Astrocyte (in vitro differentiated cells and primary cell): ENCODE measurements around the gene TOP3B. TPM values are rescaled to one million over a fixed set of nuclear protein-coding genes. Genes with fewer than 3 reads are reported as not detected.

Experiments used
- DNase-seq: peaks from one replicate; pipeline ENCODE4 v3.0.0-alpha.2; 2010; ENCODE audit warnings: low read depth
- FAIRE-seq: peaks from 2 replicates; lab custom pipeline; 2011; peaks lifted over from hg19 to GRCh38; lab: Jason Lieb, UNC
- H2AFZ ChIP-seq: 2 replicates; pipeline ENCODE4 v1.6.0; 2012; ENCODE audit warnings: low read depth, low read length, inconsistent platforms
- H3K27ac ChIP-seq: 2 replicates; pipeline ENCODE4 v1.5.1; 2011; ENCODE audit warnings: low read depth, low read length, inconsistent platforms
- H3K27me3 ChIP-seq: 2 replicates; pipeline ENCODE4 v1.6.0; 2011; ENCODE audit warnings: low read length, inconsistent platforms; ENCODE audit not compliant: insufficient read depth
- H3K36me3 ChIP-seq: 2 replicates; pipeline ENCODE4 v1.5.1; 2011; ENCODE audit warnings: low read length, inconsistent platforms; ENCODE audit not compliant: insufficient read depth
- H3K4me1 ChIP-seq: 2 replicates; pipeline ENCODE4 v1.5.1; 2011; ENCODE audit warnings: low read length, inconsistent platforms; ENCODE audit not compliant: insufficient read depth
- H3K4me2 ChIP-seq: 2 replicates; pipeline ENCODE4 v1.6.0; 2012; ENCODE audit warnings: low read length, inconsistent platforms
- H3K4me3 ChIP-seq: 2 replicates; pipeline ENCODE4 v1.5.1; 2011; ENCODE audit warnings: low read depth, mild to moderate bottlenecking, low read length, inconsistent platforms; ENCODE audit not compliant: insufficient read depth
- H3K79me2 ChIP-seq: 2 replicates; pipeline ENCODE4 v1.6.0; 2012; ENCODE audit warnings: mild to moderate bottlenecking, low read length, inconsistent platforms; ENCODE audit not compliant: insufficient read depth
- H3K9ac ChIP-seq: 2 replicates; pipeline ENCODE4 v1.6.0; 2012; ENCODE audit warnings: mild to moderate bottlenecking, low read length, inconsistent platforms
- H3K9me3 ChIP-seq: 2 replicates; pipeline ENCODE4 v1.5.1; 2012; ENCODE audit warnings: low read depth, mild to moderate bottlenecking, low read length, inconsistent platforms; ENCODE audit not compliant: insufficient read depth
- H4K20me1 ChIP-seq: 2 replicates; pipeline ENCODE4 v1.6.0; 2012; ENCODE audit warnings: low read length, inconsistent platforms; ENCODE audit not compliant: insufficient read depth
- H3K27ac Mint-ChIP-seq: one replicate; pipeline ENCODE4 v1.8.0; 2021; ENCODE audit warnings: mild to moderate bottlenecking, mixed read lengths; ENCODE audit not compliant: unreplicated experiment
- H3K27me3 Mint-ChIP-seq: one replicate; pipeline ENCODE4 v1.8.0; 2021; ENCODE audit warnings: low read depth, mixed read lengths; ENCODE audit not compliant: unreplicated experiment
- H3K36me3 Mint-ChIP-seq: one replicate; pipeline ENCODE4 v1.8.0; 2021; ENCODE audit warnings: low read depth, mixed read lengths; ENCODE audit not compliant: unreplicated experiment
- H3K4me1 Mint-ChIP-seq: one replicate; pipeline ENCODE4 v1.8.0; 2021; ENCODE audit warnings: low read depth, mixed read lengths; ENCODE audit not compliant: unreplicated experiment
- H3K4me3 Mint-ChIP-seq: one replicate; pipeline ENCODE4 v1.8.0; 2021; ENCODE audit warnings: mild to moderate bottlenecking, moderate library complexity, mixed read lengths; ENCODE audit not compliant: unreplicated experiment
- H3K9me3 Mint-ChIP-seq: one replicate; pipeline ENCODE4 v1.8.0; 2021; ENCODE audit warnings: mild to moderate bottlenecking, mixed read lengths; ENCODE audit not compliant: unreplicated experiment
- EZH2 ChIP-seq: IDR thresholded peaks from 2 replicates; pipeline ENCODE4 v1.6.1; 2012; ENCODE audit warnings: mild to moderate bottlenecking, low read length, inconsistent platforms; ENCODE audit not compliant: insufficient read depth
- total RNA-seq: library from RNA; stranded (reverse); gene quantifications from 2 replicates; pipeline ENCODE4 v1.2.1, GENCODE V29; 2021
- TF ChIP-seq, protein P1 (sequence below): IDR thresholded peaks from 2 replicates; pipeline ENCODE4 v1.5.1; 2011; ENCODE audit warnings: low read depth, mild to moderate bottlenecking, inconsistent platforms, low read length, moderate library complexity; ENCODE audit not compliant: insufficient read depth

The TOP3B gene
- total RNA-seq, 1 donor from 2014 or later, result 37.3 TPM

DNA sequence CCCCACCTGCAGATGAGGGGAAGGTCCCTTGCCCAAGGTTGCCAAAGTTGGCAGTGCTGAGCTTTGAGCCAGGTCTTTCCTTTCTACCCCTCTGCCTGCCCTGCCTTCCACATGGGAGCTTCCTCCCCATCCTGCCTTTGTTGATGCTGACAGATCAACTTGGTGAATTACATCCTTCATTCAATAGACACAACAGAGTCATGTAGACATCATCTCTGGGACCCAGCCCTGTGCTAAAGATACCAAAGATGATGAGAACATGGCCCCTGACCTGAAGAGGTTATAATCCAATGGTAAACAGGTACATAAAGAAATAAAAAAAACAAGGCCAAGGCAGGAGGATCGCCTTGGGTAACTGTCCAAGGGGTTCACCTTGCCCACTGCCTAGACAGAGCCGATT is 72.7 kb downstream of the TOP3B start:
- no peaks in the 10 kb centered on the region for H3K27me3 ChIP-seq
- H3K36me3 Mint-ChIP-seq, result no peaks in the 10 kb centered on the region
- H3K4me2 ChIP-seq, result no peak overlapping the region
- no peak overlapping the region for H3K4me3 ChIP-seq
- H3K79me2 ChIP-seq, result no peaks in the 10 kb centered on the region
- H3K9ac ChIP-seq, result no peak overlapping the region
- no peaks in the 10 kb centered on the region for H3K27me3 Mint-ChIP-seq
- H3K27ac Mint-ChIP-seq, result no peak overlapping the region
- H3K36me3 ChIP-seq, result no peaks in the 10 kb centered on the region
- H2AFZ ChIP-seq, result no peak overlapping the region
- H3K9me3 Mint-ChIP-seq, result peaks cover 4% of the 10 kb centered on the region
- no peak for FAIRE-seq
- no peak for DNase-seq
- TF ChIP-seq EZH2, result no peak
- TF ChIP-seq, protein P1, sequence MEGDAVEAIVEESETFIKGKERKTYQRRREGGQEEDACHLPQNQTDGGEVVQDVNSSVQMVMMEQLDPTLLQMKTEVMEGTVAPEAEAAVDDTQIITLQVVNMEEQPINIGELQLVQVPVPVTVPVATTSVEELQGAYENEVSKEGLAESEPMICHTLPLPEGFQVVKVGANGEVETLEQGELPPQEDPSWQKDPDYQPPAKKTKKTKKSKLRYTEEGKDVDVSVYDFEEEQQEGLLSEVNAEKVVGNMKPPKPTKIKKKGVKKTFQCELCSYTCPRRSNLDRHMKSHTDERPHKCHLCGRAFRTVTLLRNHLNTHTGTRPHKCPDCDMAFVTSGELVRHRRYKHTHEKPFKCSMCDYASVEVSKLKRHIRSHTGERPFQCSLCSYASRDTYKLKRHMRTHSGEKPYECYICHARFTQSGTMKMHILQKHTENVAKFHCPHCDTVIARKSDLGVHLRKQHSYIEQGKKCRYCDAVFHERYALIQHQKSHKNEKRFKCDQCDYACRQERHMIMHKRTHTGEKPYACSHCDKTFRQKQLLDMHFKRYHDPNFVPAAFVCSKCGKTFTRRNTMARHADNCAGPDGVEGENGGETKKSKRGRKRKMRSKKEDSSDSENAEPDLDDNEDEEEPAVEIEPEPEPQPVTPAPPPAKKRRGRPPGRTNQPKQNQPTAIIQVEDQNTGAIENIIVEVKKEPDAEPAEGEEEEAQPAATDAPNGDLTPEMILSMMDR, result no peak
- no peaks in the 10 kb centered on the region for H3K4me1 ChIP-seq
- H3K4me1 Mint-ChIP-seq, result no peaks in the 10 kb centered on the region
- no peaks in the 10 kb centered on the region for H4K20me1 ChIP-seq
- H3K4me3 Mint-ChIP-seq, result no peak overlapping the region
- H3K27ac ChIP-seq, result no peak overlapping the region
- H3K9me3 ChIP-seq, result no peaks in the 10 kb centered on the region

DNA sequence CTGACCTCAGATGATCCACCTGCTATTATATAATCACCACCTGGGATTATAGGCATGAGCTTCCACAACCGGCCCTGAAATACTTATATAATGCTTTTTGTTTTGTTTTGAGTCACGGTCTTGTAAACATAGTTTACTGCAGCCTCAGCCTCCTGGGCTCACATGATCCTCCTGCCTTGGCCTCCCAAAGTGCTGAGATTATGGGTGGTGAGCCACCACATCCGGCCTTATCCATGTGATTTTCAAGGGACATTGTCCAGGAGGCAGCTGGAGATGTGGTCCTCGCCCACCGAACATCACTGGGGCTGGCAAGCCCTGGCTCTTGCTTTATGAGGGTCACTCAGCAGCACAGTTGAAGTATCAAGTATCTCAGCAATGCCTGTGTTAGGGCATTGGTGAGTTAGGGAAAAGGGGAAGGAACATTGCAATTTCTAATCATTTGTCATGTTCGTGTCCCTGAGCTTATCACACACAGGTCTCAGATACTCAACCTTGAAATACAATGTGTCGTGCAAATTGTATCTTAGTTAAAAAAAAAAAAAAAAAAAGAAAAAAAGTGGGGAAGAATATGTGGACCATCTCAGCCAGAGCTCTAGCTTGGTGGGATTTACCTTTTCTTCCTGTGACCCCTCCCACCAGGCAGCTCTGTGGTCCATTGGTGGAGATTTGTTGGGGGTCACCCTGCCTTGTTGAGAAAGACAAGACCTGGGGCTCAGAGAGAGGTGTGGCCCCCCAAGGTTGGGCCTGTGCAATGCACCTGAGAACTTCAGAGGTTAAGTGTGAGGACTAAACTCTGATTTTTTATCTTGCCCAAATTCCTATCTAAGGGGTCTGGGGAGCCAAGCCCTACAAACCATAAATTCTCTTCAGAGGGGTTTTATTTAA is 74.7 kb downstream of the TOP3B start:
- no peaks in the 10 kb centered on the region for H3K4me1 Mint-ChIP-seq
- Histone ChIP-seq H3K79me2 (no peaks in the 10 kb centered on the region), H4K20me1 (no peaks in the 10 kb centered on the region), H3K9ac (no peak overlapping the region), H3K36me3 (no peaks in the 10 kb centered on the region), H3K4me1 (no peaks in the 10 kb centered on the region), H3K27me3 (no peaks in the 10 kb centered on the region), H3K9me3 (no peaks in the 10 kb centered on the region), H2AFZ (no peak overlapping the region), H3K4me3 (no peak overlapping the region), H3K4me2 (no peak overlapping the region), H3K27ac (no peak overlapping the region)
- DNase-seq (no peak), FAIRE-seq (no peak)
- peaks cover 5% of the 10 kb centered on the region for H3K9me3 Mint-ChIP-seq
- TF ChIP-seq, protein P1, result no peak
- TF ChIP-seq EZH2, result no peak
- H3K4me3 Mint-ChIP-seq, result no peak overlapping the region
- H3K36me3 Mint-ChIP-seq, result no peaks in the 10 kb centered on the region
- no peak overlapping the region for H3K27ac Mint-ChIP-seq
- no peaks in the 10 kb centered on the region for H3K27me3 Mint-ChIP-seq

Other genes with a start within 250 kb of the TOP3B start
- 0.82 and 0.86 TPM in 2 replicates for gene YPEL1, start 247.0 kb downstream of the TOP3B start, total RNA-seq
- gene MAPK1, start 115.1 kb downstream of the TOP3B start, total RNA-seq, result 138 and 148 TPM in 2 replicates
- gene PPM1F, start 29.9 kb downstream of the TOP3B start, total RNA-seq, result 24.2 and 27.9 TPM in 2 replicates